GM13976 (cell line): ENCODE measurements around the gene NUDT1.

Experiments
- DNase-seq: peaks from one replicate; pipeline ENCODE4 v3.0.0; 2012; ENCODE audit warnings: low spot score
- CTCF ChIP-seq: IDR thresholded peaks from 2 replicates; pipeline ENCODE4 v1.5.1; 2012; ENCODE audit warnings: borderline replicate concordance, mild to moderate bottlenecking; ENCODE audit not compliant: insufficient read depth; ENCODE audit errors: extremely low read depth, missing control alignments, control extremely low read depth
- in situ Hi-C: fragments of 300-500 bp; cut with MboI; formaldehyde crosslinking; loops from one replicate; pipeline ENCODE4 v1.12.0; 2022; ENCODE audit warnings: low sequenced_read_pairs, mixed read lengths, inconsistent platforms; ENCODE audit not compliant: unreplicated experiment

The NUDT1 gene

DNA sequence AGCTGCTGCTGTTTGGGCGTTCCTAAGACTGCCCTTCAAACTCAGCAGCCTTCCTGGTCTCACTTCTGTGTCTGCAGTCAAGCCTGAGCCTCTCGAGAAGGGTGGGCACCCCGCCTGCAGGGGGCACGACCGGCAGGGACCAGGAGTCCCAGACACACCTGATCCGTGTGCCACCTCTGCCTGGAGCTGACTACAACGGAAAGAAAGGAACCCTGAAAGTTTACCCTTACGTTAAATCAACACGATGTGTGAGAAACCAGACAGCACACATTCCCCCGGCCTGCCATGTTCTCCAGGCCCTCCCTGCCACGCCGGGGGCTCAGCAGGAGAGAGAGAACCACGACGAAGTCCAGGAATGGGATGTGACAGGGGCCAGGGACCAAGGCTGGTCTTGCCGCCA, 14.3 kb upstream of the NUDT1 start:
- DNase-seq, result no peak
- in situ Hi-C loops, result no loop called here
- no peak for TF ChIP-seq CTCF

GRCh38 chr7:2228921-2229320, 13.1 kb upstream of the NUDT1 start:
- in situ Hi-C loops, result no loop called here
- no peak for TF ChIP-seq CTCF
- DNase-seq, result no peak

DNA sequence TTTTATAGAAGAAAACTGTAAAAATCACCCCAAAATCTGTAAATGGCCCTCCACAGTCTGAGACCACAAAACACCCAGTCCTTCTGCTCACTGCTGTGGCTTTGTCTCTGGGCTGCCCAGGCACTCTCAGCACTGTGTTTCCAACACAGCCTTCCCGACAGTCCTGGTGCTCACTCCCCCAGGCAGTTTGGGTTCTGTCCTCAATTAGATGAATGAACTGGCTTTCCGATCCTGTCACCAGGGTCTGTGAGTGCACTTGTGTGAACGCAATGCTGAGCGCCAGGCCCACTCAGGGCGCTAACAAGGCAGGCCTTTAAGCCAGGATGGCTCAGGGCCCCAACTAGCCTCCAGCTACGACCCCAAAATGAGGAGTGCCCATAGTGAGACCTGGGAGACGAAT, 12.6 kb upstream of the NUDT1 start:
- no peak for DNase-seq
- TF ChIP-seq CTCF, result no peak
- in situ Hi-C loops, result no loop called here

GRCh38 chr7:2230226-2230625, 11.8 kb upstream of the NUDT1 start:
- no peak for TF ChIP-seq CTCF
- no peak for DNase-seq
- in situ Hi-C loops, result loop anchor here (10.0 kb wide), 1 partner anchor 115 kb away; no protein-coding TSS in a partner anchor

DNA sequence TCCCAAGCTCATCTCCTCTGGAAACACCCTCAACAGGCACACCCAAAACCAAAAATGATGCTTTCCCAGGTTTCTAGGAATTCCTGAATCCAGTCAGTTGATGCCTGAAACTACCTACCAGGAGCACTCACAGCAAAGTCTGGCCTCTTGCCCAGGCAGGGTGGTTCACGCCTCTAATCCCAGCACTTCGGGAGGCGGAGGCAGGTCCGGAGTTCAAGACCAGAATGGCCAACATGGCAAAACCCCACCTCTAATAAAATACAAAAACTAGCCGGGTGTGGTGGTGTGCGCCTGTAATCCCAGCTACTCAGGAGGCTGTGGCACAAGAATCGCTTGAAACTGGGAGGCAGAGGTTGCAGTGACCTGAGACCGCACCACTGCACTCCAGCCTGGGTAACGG, 11.1 kb upstream of the NUDT1 start:
- TF ChIP-seq CTCF, result no peak
- in situ Hi-C loops, result loop anchor here (10.0 kb wide), 1 partner anchor 114 kb away; no protein-coding TSS in a partner anchor

DNA sequence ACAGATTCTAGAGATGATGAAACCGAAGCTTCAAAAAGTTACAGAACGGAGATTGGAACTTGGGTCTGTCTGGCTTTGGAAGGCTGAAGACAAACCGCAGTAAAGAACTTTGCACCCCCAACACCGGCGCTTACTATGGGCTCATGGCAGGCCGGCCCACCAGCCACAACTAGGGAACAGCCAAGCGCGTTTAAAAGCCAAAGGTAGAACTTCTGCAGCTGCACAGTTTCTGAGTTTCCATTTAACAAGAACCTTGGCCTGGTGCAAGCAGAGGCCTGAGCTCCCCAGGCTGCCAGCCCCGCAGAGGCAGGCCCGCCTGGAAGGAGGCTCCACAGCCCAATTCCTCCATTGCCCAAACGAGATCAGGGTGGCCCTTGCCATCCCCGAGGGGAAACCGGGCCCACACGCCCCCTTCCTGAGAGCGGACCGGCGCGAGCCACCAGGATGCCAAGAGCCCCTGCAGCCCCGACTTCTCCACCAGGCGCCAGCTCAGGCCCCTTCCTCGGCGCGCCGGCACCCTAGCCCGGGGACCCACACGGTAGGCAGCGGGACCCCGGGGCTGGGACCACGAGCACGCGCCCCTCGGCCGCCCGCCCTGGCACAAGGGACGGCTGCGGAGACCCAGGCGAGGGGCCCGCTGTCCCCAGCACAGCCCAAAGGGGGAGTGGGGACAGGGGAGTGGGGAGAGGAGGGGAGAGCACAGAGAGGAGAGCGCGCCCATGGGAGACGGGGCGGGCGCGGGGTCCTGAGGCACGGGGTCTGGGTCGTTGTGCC, 9.8 kb upstream of the NUDT1 start:
- DNase-seq, result no peak
- TF ChIP-seq CTCF, result no peak
- in situ Hi-C loops, result loop anchor here (10.0 kb wide), 1 partner anchor 113 kb away; no protein-coding TSS in a partner anchor

More for the DNA sequence above, 11.1 kb upstream of the NUDT1 start:
- DNase-seq, result no peak
